HEK293 (cell line): ENCODE results near the gene CATSPERE.

Experiments used
- CTCF ChIA-PET: fragments of 350-600 bp; formaldehyde crosslinking; extraction: SDS; loops from one replicate; lab custom pipeline; 2021; ENCODE audit warnings: antibody characterized with exemption; lab: Yijun Ruan, JAX
- POLR2A ChIA-PET: fragments of 300-600 bp; formaldehyde crosslinking; extraction: SDS; loops from one replicate; lab custom pipeline; 2020; ENCODE audit warnings: antibody characterized with exemption, inconsistent platforms; lab: Yijun Ruan, JAX
- H3K27ac ChIP-seq: fragments of 200-500 bp; sonication (Bioruptor generic); 2 replicates; pipeline ENCODE4 v1.5.1; 2014; ENCODE audit warnings: low read depth, low read length, control low read depth, inconsistent platforms; ENCODE audit errors: extremely low read depth
- H3K36me3 ChIP-seq, 2 experiments: fragments of 200-500 bp in 1 of 2; sonication (Bioruptor generic) in 1 of 2; 1 replicate in 1 of 2; 2 replicates in 1 of 2; pipeline ENCODE4 v1.5.1; 2014 to 2017; ENCODE audit warnings: inconsistent platforms in 2 of 2, low read length in 2 of 2; ENCODE audit not compliant: control insufficient read depth in 2 of 2, insufficient read depth in 1 of 2
- H3K4me1 ChIP-seq: fragments of 200-500 bp; sonication (Bioruptor generic); 2 replicates; pipeline ENCODE4 v1.5.1; 2014; ENCODE audit warnings: mild to moderate bottlenecking, low read length, inconsistent platforms; ENCODE audit not compliant: control insufficient read depth, insufficient read depth
- H3K4me3 ChIP-seq: 2 replicates; pipeline ENCODE4 v1.5.1; 2011; ENCODE audit warnings: low read depth, mild to moderate bottlenecking, control low read depth, low read length, moderate library complexity
- H3K9me3 ChIP-seq: fragments of 200-500 bp; sonication (Bioruptor generic); 2 replicates; pipeline ENCODE4 v1.5.1; 2014; ENCODE audit warnings: low read depth, low read length, inconsistent platforms; ENCODE audit not compliant: control insufficient read depth, insufficient read depth
- FEZF1 ChIP-seq: fragments of 450-650 bp; formaldehyde crosslinking; IDR thresholded peaks from 2 replicates; pipeline ENCODE4 v1.5.1; 2016; ENCODE audit warnings: missing biosample characterization, missing genetic modification characterization
- HIC1 ChIP-seq: fragments of 450-650 bp; formaldehyde crosslinking; IDR thresholded peaks from 2 replicates; pipeline ENCODE4 v1.5.1; 2016; ENCODE audit warnings: missing biosample characterization, missing genetic modification characterization
- HOXD13 ChIP-seq: sonication (generic); formaldehyde crosslinking; IDR thresholded peaks from 2 replicates; pipeline ENCODE4 v1.8.0; 2022; ENCODE audit warnings: missing genetic modification reagents, borderline replicate concordance
- KLF16 ChIP-seq: fragments of 450-650 bp; formaldehyde crosslinking; IDR thresholded peaks from 2 replicates; pipeline ENCODE4 v1.5.1; 2017; ENCODE audit warnings: missing biosample characterization, missing genetic modification characterization
- KLF17 ChIP-seq: fragments of 450-650 bp; formaldehyde crosslinking; IDR thresholded peaks from 2 replicates; pipeline ENCODE4 v1.5.1; 2016; ENCODE audit warnings: missing biosample characterization, missing genetic modification characterization
- MEIS1 ChIP-seq: sonication (generic); formaldehyde crosslinking; IDR thresholded peaks from 2 replicates; pipeline ENCODE4 v1.8.1; 2022; ENCODE audit warnings: missing genetic modification reagents, mild to moderate bottlenecking, borderline replicate concordance
- MZF1 ChIP-seq: fragments of 450-650 bp; formaldehyde crosslinking; IDR thresholded peaks from 2 replicates; pipeline ENCODE4 v1.5.1; 2017; ENCODE audit warnings: missing biosample characterization, missing genetic modification characterization, borderline replicate concordance
- OVOL3 ChIP-seq: fragments of 450-650 bp; formaldehyde crosslinking; IDR thresholded peaks from 2 replicates; pipeline ENCODE4 v1.5.1; 2016; ENCODE audit warnings: missing biosample characterization, missing genetic modification characterization
- PBX3 ChIP-seq: sonication (generic); formaldehyde crosslinking; IDR thresholded peaks from 2 replicates; pipeline ENCODE4 v1.8.1; 2022; ENCODE audit warnings: mild to moderate bottlenecking, moderate library complexity, missing genetic modification reagents
- RBAK ChIP-seq: fragments of 450-650 bp; formaldehyde crosslinking; IDR thresholded peaks from 2 replicates; pipeline ENCODE4 v1.5.1; 2016; ENCODE audit warnings: missing biosample characterization, missing genetic modification characterization
- SALL2 ChIP-seq: fragments of 450-650 bp; formaldehyde crosslinking; IDR thresholded peaks from 2 replicates; pipeline ENCODE4 v1.5.0; 2017; ENCODE audit warnings: missing biosample characterization, mild to moderate bottlenecking, missing genetic modification characterization, borderline replicate concordance
- SP2 ChIP-seq: fragments of 450-650 bp; formaldehyde crosslinking; IDR thresholded peaks from 2 replicates; pipeline ENCODE4 v1.5.1; 2016; ENCODE audit warnings: missing biosample characterization, missing genetic modification characterization
- SP7 ChIP-seq: fragments of 450-650 bp; formaldehyde crosslinking; IDR thresholded peaks from 2 replicates; pipeline ENCODE4 v1.5.1; 2016; ENCODE audit warnings: missing biosample characterization, missing genetic modification characterization
- ZBTB11 ChIP-seq: fragments of 450-650 bp; formaldehyde crosslinking; conservative IDR thresholded peaks from 2 replicates; pipeline ENCODE4 v1.5.1; 2016; ENCODE audit warnings: low read depth, missing biosample characterization, missing genetic modification characterization
- ZBTB17 ChIP-seq: fragments of 450-650 bp; formaldehyde crosslinking; IDR thresholded peaks from 2 replicates; pipeline ENCODE4 v1.5.1; 2016; ENCODE audit warnings: missing biosample characterization, missing genetic modification characterization
- ZNF112 ChIP-seq: fragments of 450-650 bp; formaldehyde crosslinking; IDR thresholded peaks from 2 replicates; pipeline ENCODE4 v1.5.0; 2017; ENCODE audit warnings: missing biosample characterization, missing genetic modification characterization
- ZNF133 ChIP-seq: fragments of 450-650 bp; formaldehyde crosslinking; IDR thresholded peaks from 2 replicates; pipeline ENCODE4 v1.5.1; 2016; ENCODE audit warnings: missing biosample characterization, missing genetic modification characterization
- ZNF248 ChIP-seq: fragments of 450-650 bp; formaldehyde crosslinking; IDR thresholded peaks from 2 replicates; pipeline ENCODE4 v1.5.1; 2017; ENCODE audit warnings: missing biosample characterization, missing genetic modification characterization
- ZNF280C ChIP-seq: fragments of 450-650 bp; formaldehyde crosslinking; IDR thresholded peaks from 2 replicates; pipeline ENCODE4 v1.5.1; 2016; ENCODE audit warnings: missing biosample characterization, missing genetic modification characterization
- ZNF391 ChIP-seq: fragments of 450-650 bp; formaldehyde crosslinking; IDR thresholded peaks from 2 replicates; pipeline ENCODE4 v1.5.1; 2016; ENCODE audit warnings: low read depth, missing biosample characterization, missing genetic modification characterization, borderline replicate concordance
- ZNF561 ChIP-seq: fragments of 450-650 bp; IDR thresholded peaks from 2 replicates; pipeline ENCODE4 v1.5.1; 2018; ENCODE audit warnings: missing biosample characterization, missing genetic modification characterization, borderline replicate concordance
- ZNF600 ChIP-seq: fragments of 450-650 bp; formaldehyde crosslinking; IDR thresholded peaks from 2 replicates; pipeline ENCODE4 v1.5.1; 2016; ENCODE audit warnings: missing biosample characterization, missing genetic modification characterization
- ZNF629 ChIP-seq: fragments of 450-650 bp; formaldehyde crosslinking; IDR thresholded peaks from 2 replicates; pipeline ENCODE4 v1.5.1; 2017; ENCODE audit warnings: missing biosample characterization, missing genetic modification characterization
- ZNF768 ChIP-seq: fragments of 450-650 bp; formaldehyde crosslinking; IDR thresholded peaks from 2 replicates; pipeline ENCODE4 v1.5.1; 2018; ENCODE audit warnings: missing biosample characterization, mild to moderate bottlenecking, missing genetic modification characterization
- ZNF776 ChIP-seq: fragments of 450-650 bp; formaldehyde crosslinking; IDR thresholded peaks from 2 replicates; pipeline ENCODE4 v1.5.0; 2017; ENCODE audit warnings: missing biosample characterization, missing genetic modification characterization, borderline replicate concordance
- ZNF837 ChIP-seq: fragments of 450-650 bp; formaldehyde crosslinking; IDR thresholded peaks from 2 replicates; pipeline ENCODE4 v1.5.1; 2016; ENCODE audit warnings: missing biosample characterization, missing genetic modification characterization
- ZSCAN4 ChIP-seq: fragments of 450-650 bp; formaldehyde crosslinking; IDR thresholded peaks from 2 replicates; pipeline ENCODE4 v1.5.1; 2017; ENCODE audit warnings: missing biosample characterization, missing genetic modification characterization

Gene CATSPERE

GRCh38 chr1:244496186-244496585, 35.1 kb downstream of the CATSPERE start (continued):
- no peak for TF ChIP-seq ZNF629 (tag by site-specific recombination)
- no peak for TF ChIP-seq ZNF768 (tag by site-specific recombination)
- TF ChIP-seq SP2 (tag by site-specific recombination) = no peak
- no peak for TF ChIP-seq ZSCAN4 (tag by site-specific recombination)
- no peak for TF ChIP-seq HOXD13 (CRISPR knock-in tag)
- TF ChIP-seq OVOL3 (tag by site-specific recombination) = no peak
- TF ChIP-seq ZNF280C (tag by site-specific recombination) = no peak
- TF ChIP-seq SP7 = no peak
- no peak for TF ChIP-seq KLF16 (tag by site-specific recombination)
- TF ChIP-seq SALL2 (tag by site-specific recombination) = no peak
- TF ChIP-seq ZNF561 (tag by site-specific recombination) = no peak
- TF ChIP-seq ZBTB11 = no peak

GRCh38 chr1:244497805-244498204, 36.7 kb downstream of the CATSPERE start:
- ChIA-PET POLR2A (no interaction called here), CTCF (no interaction called here)
- Histone ChIP-seq H3K36me3 (no peaks in the 10 kb centered on the region), H3K4me1 (no peaks in the 10 kb centered on the region), H3K9me3 (no peaks in the 10 kb centered on the region), H3K4me3 (no peak overlapping the region), H3K27ac (no peak overlapping the region)
- TF ChIP-seq FEZF1 (tag by site-specific recombination) (no peak), HIC1 (tag by site-specific recombination) (no peak), ZBTB17 (tag by site-specific recombination) (no peak), KLF17 (tag by site-specific recombination) (no peak), ZNF776 (tag by site-specific recombination) (no peak), ZNF391 (tag by site-specific recombination) (no peak), RBAK (tag by site-specific recombination) (no peak), MEIS1 (CRISPR knock-in tag) (no peak), MZF1 (tag by site-specific recombination) (no peak), ZNF248 (no peak), ZNF837 (tag by site-specific recombination) (no peak), ZNF600 (tag by site-specific recombination) (no peak), PBX3 (CRISPR knock-in tag) (no peak), ZNF133 (tag by site-specific recombination) (no peak), ZNF112 (tag by site-specific recombination) (no peak)
